ENCODE results near the gene METTL9.
"Not testable (repeated sequence)": the region's sequence is repeated elsewhere in the genome, so short reads cannot be mapped to it uniquely, and the experiment has no call there.

The METTL9 gene

DNA sequence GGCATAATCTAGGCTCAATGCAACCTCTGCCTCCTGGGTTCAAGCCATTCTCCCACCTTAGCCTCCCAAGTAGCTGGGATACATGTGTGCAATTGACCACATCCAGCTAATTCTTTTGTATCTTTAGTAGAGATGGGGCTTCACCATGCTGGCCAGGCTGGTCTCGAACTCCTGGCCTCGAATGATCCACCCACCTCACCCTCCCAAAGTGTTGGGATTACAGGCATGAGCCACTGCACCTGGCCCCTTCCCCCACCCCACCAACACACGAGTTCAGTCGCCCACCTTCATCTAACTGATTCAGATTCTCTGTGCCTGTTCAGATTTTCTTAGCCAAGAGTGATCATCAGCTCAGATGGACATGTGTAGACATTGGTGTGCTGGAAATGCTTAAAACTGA, 25.0 kb upstream of the METTL9 start:
- no peak for DNase-seq (ENCODE audit: low read depth)

GRCh38 chr16:21576323-21576722, 23.1 kb upstream of the METTL9 start:
- not testable (repeated sequence) for DNase-seq (ENCODE audit: low read depth)

DNA sequence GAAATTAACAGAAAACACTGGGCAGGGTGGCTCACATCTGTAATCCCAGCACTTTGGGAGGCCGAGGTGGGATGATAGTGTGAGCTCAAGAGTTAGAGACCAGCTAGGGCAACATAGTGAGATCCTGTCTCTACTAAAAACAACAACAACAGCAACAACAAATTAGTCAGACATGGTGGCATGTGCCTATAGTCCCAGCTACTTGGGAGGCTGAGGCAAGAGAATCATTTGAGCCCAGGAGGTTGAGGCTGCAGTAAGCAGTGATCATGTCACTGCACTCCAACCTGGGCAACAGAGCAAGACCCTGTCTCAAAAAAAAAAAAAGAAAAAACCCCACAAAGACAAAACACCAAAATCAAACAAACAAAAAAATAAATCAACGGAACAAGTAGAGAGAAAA, 21.9 kb upstream of the METTL9 start:
- not testable (repeated sequence) for DNase-seq (ENCODE audit: low read depth)

DNA sequence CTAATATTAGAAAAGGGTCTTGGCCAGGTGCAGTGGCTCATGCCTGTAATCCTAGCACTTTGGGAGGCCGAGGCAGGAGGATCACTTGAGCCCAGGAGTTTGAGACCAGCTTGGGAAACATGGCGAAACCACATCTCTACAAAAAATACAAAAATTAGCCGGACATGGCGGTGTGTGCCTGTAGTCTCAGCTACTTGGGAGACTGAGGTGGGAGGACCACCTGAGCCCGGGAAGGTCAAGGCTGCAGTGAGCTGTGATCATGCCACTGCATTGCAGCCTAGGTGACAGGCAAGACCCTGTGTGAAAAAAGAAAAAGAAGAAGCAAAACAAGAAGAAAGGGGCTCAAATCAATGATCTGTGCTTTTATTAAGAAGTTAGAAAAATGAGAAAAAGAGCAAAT, 21.1 kb upstream of the METTL9 start:
- DNase-seq (ENCODE audit: low read depth), result not testable (repeated sequence)

- not testable (repeated sequence) for DNase-seq (ENCODE audit: low read depth)
Observed at GRCh38 chr16:21580131-21580530, 19.2 kb upstream of the METTL9 start.

GRCh38 chr16:21580807-21581206, 18.6 kb upstream of the METTL9 start:
- no peak for DNase-seq (ENCODE audit: low read depth)

- DNase-seq (ENCODE audit: low read depth), result no peak
Observed at GRCh38 chr16:21584817-21585216, 14.6 kb upstream of the METTL9 start.

DNA sequence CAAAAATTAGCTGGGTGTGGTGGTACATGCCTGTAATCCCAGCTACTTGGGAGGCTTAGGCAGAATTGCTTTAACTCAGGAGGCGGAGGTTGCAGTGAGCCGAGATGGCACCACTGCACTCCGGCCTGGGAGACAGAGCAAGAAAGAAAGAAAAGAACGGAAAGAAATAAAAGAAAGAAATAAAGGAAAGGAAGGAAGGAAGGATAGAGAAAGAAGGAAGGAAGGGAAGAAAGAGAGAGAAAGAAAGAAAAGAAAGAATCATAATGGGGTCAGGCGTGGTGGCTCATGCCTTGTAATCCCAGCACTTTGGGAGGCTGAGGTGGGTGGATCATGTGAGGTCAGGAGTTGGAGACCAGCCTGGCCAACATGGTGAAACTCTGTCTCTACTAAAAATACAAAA, 10.8 kb upstream of the METTL9 start:
- DNase-seq (ENCODE audit: low read depth), result not testable (repeated sequence)

GRCh38 chr16:21589551-21589950, 9.8 kb upstream of the METTL9 start:
- no peak for DNase-seq (ENCODE audit: low read depth)

- DNase-seq (ENCODE audit: low read depth), result no peak
Observed at GRCh38 chr16:21590287-21590686, 9.1 kb upstream of the METTL9 start.

- no peak for DNase-seq (ENCODE audit: low read depth)
Observed at GRCh38 chr16:21590796-21591195, 8.6 kb upstream of the METTL9 start.

DNA sequence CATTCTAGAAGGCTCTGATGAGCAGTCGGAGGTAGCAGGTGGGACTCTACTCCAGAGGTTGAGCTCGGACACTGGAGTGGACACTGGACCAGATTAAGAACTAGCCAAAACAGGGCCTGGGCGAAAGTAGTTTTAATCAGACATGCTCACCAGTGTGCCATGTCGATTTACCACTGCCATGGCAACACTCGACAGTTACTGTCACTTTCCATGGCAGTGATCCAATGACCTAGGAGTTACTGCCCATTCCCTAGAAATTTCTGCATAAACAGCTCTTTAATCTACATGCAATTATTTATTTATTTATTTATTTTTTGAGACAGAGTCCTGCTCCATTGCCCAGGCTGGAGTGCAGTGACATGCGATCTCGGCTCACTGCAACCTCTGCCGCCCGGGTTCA, 7.2 kb upstream of the METTL9 start:
- no peak for DNase-seq (ENCODE audit: low read depth)

DNA sequence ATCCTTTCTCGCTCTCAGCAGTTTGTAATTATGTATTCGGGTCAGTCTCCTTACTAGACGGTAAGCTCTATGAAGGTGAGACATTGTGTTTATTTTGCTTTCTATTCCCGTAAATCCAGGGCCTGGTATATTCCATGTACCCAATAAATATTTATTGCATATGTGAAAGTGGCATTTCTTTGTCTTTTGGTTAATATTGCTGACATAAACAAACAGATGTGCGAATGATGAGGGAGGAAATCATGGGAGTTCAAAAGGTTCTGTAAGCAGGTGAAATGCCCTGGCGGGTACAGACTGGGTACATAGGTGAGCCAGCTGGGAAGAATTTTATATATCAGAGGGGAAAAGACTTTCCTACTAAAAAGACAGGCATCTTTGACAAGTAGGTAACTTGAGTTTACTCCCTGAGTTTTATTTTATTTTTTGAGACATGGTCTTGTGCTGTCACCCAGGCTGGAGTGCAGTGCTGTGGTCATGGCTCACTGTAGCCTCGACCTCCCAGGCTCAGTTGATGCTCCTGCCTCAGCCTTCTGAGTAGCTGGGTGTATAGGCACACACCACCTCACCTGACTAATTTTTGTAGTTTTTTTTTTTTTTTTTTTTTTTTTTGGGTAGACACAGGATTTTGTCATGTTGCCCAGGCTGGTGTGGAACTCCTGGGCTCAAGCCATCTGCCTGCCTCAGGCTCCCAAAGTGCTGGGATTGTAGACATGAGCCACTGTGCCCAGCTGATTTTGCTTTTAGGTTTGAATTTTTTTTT, 5.7 kb upstream of the METTL9 start:
- DNase-seq (ENCODE audit: low read depth), result no peak

GRCh38 chr16:21597561-21598030, 1.8 kb upstream of the METTL9 start:
- DNase-seq (ENCODE audit: low read depth), result no peak

GRCh38 chr16:21598206-21598605, 1.2 kb upstream of the METTL9 start:
- no peak for DNase-seq (ENCODE audit: low read depth)

DNA sequence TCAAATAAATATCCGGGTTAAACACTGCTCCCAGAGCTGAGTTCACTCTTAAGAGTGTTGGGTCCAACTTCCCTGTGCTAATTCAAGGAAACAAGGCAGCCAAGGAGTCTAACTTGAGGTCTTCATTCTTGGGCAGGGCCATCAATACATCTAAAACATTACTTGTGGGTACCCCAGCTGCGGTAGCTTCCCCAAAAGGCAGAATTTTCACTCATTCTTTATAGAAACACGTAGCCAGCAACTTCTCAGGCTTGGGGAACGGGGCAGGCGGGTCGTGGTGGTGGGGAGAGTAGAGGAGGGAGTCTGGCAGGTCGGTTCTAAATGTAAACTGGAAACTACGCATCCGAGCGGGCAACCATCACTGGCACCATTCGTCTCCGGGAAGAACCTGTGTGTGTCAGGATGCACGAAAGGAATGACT, 666 bp upstream of the METTL9 start:
- DNase-seq (ENCODE audit: low read depth), result no peak

GRCh38 chr16:21600031-21600773, 825 bp downstream of the METTL9 start:
- DNase-seq (ENCODE audit: low read depth), result no peak

DNA sequence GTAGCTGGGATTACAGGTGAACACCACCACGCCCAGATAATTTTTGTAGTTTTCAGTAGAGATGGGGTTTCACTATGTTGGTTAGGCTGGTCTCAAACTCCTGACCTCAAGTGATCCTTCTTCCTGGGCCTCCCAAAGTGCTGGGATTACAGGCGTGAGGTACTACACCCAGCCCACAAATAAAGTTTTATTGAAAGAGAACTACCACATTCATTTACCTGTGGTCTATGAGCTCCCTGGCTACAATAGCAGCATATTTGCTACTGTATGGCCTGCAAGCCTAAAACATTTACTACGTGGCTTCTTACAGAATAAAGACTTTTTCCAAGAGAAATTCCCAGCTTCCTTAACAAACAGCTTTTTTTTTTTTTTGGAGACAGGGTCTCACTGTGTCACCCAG, 3.4 kb downstream of the METTL9 start:
- no peak for DNase-seq (ENCODE audit: low read depth)

- no peak for DNase-seq (ENCODE audit: low read depth)
Observed at GRCh38 chr16:21603928-21604327, 4.6 kb downstream of the METTL9 start.

DNA sequence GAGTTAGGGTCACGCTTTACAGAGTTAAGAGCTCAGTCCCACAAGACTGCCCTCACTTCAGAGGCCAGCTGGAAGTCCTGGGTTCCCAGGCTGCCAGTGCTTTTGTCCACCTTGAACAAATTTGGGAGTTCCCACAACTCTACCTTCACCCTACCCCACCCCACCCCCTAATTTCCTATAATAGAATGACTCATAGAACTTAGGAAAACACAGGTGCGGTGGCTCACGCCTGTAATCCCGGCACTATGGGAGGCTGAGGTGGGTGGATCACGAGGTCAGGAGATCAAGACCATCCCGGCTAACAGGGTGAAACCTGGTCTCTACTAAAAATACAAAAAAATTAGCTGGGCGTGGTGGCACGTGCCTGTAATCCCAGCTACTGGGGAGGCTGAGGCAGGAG, 6.5 kb downstream of the METTL9 start:
- DNase-seq (ENCODE audit: low read depth), result not testable (repeated sequence)

DNA sequence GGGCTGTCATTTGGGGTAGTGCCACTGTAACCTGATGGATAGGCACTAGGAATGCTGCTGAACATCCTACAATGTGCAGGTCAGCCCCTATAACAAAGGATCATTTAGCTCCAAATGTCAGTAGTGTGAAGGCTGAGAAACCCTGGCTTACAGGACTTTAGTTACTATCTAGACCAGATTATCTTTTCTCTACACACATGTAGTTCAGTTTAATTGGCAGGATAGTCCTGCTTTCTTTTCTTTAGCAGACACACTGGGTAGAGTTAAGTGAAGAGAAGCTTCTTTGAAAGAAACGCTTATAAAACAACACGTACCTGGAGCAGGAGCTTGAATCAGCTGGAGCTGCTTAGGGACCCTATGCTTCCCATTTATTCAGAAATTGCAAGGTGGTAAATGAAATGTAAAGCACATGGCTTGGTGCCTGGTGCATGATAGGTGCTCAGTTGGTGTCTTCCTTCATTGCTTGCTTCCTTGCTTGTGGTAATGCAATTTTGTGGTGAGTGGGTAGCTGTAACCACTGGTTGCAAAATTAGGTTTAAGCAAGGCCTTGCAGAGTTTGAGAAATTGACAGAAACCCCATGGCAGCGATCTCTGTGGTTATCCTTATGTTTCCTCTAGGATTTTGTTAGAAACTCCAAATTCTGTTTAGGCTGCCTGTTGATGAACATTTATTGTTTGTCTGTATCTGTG, 9.4 kb downstream of the METTL9 start:
- no peak for DNase-seq (ENCODE audit: low read depth)

DNA sequence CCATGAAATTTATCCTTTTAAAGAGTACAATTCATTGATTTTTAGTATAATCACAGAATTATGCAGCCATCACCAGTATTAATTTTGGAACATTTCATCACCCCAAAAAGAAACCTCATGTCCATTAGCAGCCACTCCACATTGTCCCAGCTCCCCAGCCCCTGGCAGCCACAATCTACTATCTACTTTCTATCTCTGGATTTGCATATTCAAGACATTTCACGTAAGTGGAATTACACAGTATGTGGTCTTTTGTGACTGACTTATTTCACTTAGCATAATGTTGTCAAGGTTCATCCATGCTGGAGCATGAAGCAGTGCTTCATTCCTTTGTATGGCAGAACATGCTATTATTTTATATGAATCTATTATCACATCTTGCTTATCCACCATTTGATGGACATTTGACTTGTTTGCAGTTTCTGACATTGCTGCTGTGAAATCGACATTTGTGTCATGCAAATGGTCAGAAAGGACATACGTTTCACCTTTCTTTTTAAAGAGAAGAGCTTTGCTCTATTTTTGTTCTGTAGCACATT, 10.7 kb downstream of the METTL9 start:
- DNase-seq (ENCODE audit: low read depth), result no peak

- no peak for DNase-seq (ENCODE audit: low read depth)
Observed at GRCh38 chr16:21610766-21611165, 11.4 kb downstream of the METTL9 start.

Measured in non-pigmented ciliary epithelial cell (primary cell).